Measurements from ENCODE around the gene SHC1. TPM values are rescaled to one million over a fixed set of nuclear protein-coding genes. Genes with fewer than 3 reads are reported as not detected.

Gene SHC1
- polyA plus RNA-seq, 1 donor, result 75.7 TPM

DNA sequence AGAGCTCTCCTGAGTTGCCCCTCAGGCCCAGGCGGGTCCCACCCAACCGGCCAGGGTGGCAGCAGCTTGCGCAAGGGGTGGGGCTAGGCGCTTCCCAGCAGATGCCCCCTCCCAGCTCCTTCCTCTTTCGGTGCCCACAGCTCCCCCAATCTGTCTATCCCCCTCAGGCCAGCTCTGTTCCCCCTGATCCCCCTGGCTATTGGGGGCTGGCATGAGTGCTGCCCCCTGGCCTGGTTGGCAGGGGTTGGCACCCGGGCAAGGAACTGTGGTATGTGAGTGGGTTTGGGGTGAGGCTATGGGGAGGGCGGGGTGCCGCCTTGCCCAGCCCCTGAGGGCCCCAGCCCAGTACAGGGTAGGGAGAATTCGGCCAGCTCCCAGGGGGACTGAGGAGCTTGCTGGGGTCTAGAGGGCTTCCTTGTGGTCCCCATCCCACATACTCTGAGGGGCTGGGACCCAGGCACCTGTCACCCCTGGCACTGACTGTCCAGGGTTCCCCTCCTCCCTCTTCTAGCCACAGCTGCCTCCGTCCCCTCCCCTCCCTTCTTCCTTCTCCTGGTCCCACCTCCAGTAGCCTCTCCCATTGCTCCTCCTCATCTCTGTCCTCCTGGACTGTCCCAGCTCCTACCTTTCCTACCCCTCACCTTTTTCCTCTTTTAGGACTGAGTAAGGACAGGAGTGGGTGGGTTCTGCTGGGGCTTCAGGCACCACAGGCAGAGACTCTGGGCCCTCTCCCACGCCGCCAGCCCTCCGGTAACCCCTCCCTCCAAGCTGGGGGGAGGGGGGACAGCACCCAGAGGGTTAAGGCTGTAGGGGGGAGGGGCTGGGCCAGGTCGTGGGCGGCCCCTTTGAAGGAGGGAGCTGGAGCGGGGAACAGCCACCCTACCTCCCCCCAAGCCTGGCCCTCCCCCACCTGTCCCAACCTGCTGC, 37.7 kb upstream of the SHC1 start:
- DNase-seq, result no peak

DNA sequence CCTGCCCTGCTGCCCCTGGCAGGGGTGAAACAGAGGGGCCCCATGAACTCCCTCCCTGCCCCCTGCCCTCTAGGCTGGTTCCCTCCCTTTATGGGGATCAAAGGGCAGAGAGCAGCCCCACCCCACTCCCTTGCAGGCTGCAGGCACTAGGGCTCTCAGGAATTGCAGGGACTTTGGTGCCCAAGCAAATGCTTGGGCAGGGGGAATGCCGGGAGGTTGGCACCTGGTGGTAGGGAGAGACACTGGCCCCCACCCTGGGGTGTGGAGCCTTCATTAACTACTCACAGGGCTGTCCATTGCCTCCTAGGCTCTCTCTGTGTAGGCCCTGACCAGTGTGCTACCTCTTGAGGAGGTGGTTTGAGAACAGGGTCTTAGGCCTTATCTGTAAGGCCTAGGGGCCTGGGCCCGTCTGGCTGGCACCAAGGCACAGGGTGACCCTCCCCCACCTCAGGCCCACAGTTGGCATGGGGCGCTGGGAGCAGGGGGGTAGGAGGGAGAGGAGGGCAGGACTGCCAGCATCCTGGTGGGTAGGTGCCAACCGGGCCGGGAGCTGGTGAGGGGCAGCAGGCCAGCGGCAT, 36.8 kb upstream of the SHC1 start:
- DNase-seq, result no peak

DNA sequence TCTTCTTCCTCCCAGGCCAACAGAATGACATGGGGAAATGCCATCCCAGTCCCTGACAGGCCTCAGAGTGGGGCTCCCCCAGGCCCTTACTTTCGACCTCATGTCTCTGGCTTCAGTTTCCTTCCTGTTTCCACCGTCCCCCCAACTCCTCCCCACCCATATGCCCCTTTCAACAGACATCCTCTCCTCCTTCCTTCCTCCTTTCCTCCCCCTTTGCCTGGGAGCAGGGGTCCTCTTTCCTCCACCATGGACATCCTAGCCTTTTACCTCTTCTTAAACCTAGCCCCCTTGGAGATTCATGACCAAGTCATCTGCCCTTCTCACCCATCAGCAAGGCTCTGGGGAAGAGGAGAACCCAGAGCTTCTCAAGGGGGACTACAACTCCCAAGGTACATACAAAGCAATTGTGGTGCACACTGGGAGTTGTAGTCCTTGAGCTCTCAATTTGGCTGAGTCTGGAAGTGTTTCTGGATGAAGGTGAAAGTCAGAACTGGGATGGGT, 36.1 kb upstream of the SHC1 start:
- no peak for DNase-seq

DNA sequence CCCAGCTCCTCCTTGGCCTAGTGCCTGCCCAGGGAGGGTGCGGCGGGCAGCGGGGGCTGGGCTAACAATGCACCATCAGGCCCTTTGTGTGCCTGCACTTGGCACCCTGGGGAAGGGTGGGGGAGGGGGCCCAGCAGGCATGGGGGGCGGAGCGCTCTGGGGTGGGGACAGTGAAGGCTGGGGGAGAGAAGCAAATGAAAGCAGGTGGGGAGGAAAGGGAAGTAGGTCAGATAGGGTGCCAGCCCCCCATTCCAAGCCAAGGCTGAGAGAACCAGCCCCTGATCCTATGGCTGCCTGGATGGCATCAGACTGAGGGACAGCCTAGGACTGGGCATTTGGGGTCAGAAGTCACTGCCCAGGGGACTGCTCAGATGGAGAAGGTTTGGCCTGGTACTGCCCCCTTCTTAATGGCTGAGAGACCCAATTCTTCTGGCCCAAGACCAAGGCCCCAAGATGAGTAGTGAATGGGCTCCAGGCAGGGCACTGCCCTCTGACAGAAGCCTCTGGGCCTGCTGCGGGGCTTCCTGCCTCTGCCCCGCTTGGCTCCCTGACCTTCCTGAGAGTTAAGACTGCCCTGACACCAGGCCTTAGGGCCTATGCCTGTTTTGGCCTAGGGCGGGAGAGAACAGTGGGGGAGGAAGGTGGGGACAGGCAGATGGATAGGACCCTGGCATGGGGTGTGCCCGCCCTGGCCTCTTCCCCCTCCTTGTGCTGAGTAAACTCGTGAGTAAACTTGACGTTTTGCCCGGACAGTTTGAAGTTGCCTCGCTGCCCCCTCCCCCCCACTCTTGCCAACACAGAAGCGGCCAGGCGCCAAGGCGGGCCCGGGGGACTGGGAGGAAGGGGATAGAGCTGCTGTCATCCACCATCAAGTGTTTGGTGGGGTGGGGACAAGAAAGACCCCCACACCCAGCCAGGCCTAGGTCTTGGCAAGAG, 34.8 kb upstream of the SHC1 start:
- no peak for DNase-seq

DNA sequence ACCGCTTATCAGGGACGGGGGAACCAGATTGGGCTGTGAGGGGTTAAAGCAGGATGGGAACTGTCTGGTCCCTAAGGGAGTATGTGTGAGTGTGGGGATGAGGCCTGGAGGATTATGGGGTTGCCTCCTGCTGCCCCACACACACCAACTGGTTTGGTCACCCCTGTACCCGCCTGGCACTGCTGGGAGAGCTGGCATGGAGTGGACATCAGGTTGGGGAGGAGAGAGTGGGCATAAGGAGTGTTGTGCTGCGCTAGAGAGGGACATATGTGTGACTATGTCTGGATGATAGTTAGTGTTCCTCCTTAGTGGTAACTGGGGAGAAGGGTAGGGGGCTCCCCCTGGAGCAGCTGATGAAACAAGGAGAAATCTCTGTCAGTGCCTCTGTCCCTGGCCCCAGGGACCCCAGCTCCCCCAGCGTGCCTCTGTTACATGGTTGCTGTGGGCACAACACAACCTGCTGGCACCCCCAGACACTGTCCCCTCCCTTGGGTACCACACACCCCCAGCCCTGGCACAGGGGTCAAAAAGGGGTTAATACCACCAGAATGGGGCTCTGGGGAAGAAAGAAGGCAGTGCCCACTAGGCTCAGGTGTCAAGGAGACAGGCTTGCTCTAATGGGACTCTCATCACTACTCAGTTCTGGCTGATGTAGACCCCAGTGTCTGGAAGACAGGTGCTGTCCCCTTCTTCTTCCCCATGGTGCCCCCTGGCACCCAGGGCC, 34.0 kb upstream of the SHC1 start:
- no peak for DNase-seq

DNA sequence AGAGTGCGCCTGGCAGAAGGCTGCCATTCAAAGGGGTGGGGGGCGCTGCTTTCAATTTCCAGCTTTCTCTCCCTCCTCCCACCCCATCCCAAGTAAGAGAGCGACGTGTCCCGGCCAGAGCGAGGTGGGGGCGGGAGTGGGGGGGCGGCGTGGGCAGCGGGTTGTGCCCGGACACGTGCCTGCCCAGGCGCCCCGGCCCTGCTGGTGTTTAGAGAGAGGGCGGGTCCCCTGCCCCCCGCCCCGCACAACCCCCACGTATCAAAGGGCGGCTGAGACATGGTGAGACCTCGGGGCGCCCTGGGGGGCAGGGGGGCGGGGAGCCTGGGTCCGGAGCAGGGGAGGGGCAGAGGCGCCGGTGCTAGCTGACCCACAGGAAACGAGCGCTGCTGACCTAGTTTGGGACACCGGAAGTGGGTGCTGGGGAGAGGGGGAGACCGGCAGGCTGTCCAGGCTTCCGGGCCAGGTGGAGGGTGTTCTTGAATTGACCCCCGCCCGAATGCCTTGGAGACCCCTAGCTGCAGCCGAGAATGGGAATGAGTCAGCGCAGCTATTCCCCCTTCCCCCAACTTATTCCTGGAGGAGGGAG, 33.3 kb upstream of the SHC1 start:
- DNase-seq, result peak; percentile 52

DNA sequence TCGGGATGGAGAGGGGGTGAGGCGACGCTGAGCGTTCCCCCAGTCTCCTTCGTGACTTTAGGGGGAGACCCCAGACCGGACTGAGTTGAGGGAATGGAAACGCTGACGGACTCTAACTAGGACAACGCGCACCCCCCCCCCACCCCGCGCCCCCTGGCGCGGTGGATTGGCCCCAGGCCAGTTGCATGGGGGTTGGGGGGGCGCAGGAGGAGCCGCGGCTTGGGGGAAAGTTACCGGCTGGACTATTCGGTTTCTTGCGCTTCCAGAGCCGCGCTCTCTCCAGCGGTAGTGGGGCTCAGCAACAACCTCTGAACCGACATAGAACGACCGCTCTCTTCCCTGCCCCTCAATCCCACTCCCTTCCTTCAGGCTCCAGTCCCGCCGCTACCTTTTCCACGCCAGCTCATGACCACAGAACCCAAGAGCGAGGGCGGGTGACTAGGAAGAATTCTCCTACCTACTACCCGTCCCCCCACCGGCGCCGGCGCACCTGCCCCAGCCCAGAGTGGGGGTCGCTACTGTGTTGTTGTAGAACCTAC, 32.7 kb upstream of the SHC1 start:
- DNase-seq, result peak; percentile 48

DNA sequence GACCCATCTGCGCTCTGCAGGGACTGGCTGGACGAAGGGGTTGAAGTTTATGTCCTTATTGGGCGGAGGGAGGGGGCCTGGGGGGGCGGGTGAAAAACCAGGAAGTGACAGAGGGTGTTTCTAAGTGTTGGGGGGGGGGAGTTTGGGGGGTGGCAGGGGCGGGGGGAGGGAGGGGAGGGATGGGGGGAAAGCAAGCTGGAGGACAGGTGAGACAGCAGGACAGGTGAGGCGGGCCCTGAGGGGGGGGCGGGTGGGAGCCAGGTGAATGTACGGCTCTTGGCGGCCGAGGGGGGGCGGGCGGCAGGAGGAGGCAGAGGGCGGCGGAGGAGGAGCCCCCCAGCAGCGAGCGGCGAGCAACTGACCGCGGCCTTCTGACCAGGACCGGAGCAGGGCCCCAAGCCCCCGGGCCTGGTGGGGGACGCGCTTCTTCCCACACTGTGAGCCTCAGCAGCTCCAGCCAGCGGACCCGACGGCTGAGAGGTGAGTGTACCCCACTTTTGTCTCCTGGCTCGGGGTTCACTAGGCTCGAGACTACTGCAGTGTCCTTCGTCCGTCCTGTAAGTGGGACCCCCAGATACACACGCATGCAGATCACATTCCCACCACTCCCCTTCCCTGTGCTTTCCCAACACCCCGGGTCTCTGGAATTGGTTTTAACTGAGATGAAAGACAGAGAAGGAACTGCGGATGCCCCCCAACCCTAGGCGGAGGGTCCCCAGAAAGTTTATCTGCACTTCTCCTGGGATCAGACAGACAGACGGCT, 32.1 kb upstream of the SHC1 start, which contains the start of gene ZBTB7B:
TSS of gene ZBTB7B (plus strand) at position 339 of the 763 bp plus-strand sequence. CDS start 11,859 bp downstream, outside the sequence.
- peak; percentile 37 for DNase-seq

DNA sequence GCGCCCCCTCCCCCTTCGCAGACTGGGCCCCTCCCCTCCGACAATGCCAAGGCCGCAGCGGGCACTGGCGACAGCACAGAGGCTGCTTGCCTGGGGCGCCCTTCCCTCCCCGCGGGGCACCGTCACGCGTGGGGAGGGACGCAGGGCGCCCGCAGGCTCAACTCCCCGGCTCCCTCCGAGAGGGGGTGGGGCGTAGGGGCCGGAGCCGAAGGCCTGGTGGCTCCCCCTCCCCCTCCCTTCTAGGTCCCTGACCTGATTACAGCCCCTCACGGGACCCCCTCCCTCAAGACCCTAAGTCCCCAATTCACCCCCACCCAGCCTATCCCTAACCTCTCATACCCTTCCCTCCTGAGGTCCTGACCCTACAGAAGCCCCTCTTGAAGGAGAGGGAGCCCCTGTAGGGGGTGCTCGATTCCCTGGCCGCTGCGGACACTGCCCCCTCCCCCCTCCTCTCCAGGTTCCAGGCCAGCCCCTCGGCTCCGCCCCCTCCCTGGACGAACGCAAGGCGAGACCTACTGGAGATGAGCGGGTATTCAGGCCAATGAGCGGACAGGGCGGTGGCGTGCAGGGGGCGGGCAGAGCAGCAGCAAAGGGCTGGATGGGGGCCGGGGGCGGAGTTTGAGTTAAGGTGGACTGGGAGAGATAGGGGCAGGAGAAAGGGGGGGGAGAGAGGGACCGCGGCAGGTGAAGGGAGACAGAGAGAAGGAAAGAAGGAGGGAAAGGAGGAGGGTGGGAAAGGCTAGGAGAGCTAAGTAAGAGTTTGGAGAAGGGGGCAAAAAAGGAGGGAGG, 31.3 kb upstream of the SHC1 start:
- DNase-seq, result peak; percentile 99

DNA sequence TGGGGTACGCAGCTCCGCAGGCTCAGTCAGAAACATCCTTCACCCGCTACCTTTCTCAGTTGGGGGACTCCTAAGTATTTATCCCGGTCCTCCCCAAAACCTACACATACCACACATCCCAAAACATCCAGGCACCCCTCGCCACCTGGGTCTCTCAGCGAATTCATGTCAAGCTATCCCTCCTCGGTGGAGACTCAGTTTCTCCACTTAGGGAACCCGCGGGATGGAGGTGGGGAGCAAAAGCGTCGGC, 30.8 kb upstream of the SHC1 start:
- DNase-seq, result no peak

DNA sequence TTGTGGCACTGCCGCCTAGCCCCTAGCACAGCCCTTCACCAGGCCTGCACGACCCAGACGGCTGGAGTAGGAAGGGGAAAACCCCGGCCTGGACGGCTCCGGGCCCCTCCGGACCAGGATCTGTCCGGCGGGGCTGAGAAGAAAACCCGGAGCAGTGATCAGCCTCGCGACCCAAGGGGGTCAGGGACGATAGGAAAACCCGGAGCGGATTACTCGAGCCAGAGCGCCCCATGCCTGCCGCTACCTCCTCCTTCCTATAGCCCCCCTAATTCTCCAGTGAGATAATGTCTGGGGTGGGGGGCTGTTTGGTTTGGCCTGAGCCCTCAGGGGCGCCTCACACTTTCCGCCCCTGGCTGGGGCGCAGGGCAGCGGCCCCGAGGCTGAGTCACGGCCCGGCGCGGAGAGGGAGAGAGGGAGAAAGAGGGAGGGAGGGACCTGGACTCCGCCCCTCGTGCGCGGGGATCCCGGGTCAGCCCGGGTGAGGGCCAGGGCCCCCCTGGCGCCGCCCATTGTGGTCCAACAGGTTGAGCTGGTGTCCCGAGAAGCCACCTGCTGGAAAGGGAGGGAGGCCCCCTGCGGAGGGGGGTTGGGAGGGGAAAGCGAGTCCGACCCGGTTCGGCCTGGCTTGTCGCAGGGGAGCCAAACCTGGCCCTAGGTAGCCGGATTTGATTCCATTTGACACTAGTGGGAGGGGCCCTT, 30.3 kb upstream of the SHC1 start:
- peak; percentile 92 for DNase-seq

DNA sequence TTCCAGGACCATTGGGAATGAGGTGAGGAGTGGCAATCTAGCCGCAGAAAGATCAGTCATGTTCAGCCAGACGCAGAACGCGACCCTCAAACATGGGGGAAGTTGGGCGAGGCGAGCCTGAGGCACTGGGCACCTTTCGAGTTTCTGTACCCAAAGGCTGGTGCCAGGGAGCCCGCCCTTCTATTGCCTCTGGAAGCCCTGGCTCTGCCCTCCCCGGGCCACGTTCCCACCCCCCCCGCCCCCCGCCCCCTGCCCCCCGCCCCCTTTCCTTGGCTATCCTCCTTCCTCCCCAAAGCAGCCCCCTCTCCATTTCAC, 29.8 kb upstream of the SHC1 start:
- no peak for DNase-seq

DNA sequence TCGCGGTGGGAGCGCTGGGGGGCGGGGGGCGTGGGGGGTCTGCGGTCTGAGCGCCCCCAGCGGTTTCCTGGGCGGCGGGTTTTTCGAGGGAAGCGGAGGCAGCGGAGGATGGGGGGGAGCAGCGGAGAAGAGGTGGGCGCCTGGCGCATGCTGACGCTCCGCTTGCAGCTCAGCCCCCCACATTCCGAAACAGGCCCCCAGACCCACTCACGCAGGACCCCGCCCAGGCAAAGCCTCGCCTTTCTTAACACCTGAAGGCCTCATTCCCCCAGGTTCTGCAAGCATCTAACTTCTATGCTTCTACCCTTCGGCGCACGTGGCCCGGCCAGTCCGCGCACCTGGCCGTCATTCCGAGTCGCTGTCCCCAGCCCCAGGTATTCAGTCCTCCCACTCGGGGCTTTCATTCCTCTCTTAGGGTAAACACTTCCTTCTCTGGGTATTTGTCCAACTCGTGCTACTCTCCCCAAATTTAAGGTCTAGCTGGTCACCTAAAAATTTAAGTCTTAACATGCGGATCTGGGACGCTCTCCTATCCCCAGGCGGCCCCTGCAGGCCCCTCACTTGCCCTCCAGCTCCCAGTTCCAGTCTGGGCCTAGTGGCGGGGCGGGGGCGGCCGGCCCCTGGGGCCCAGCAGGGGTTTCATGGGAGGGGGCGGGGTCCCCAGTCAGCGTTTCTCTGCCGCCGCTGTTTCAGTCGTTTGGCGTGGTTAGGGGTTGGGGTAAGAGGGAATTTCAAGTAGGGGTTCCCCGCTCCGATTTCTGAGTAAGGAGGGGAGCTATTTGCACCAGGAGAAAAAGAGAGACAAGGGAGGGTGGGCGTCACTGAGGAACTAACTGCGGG, 29.2 kb upstream of the SHC1 start:
- DNase-seq, result peak; percentile 33

DNA sequence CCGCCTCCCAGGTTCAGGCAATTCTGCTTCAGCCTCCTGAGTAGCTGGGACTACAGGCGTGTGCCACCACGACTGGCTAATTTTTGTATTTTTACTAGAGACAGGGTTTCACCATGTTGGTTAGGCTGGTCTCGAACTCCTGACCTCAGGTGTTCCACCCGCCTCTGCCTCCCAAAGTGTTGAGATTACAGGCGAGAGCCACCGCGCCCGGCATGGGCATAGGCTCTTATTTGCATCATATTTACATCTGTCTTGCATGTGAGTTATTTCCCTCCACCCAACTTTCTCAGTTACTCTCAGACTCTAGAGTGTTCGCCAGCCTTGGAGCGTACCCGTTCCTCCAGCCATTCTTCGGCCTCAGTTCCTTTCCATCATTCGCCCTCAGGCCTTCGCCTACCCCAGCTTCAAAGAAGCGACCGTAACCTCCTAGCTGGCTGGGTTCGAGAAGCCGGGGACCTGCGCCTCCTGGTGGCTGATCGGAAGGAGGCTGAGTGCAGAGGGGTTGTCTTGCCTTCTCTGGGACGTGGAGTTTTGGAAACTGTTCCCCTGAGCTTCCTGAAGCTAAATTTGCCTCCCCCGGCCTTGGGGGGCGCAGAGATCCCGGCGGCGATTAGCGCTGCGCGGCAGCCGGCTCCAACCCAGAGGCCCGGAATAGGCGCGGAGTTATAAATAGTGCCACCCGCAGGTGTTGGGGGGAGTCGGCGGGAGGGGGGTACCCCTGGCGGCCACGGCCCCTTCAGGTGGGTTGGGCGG, 28.4 kb upstream of the SHC1 start:
- DNase-seq, result peak; percentile 77

DNA sequence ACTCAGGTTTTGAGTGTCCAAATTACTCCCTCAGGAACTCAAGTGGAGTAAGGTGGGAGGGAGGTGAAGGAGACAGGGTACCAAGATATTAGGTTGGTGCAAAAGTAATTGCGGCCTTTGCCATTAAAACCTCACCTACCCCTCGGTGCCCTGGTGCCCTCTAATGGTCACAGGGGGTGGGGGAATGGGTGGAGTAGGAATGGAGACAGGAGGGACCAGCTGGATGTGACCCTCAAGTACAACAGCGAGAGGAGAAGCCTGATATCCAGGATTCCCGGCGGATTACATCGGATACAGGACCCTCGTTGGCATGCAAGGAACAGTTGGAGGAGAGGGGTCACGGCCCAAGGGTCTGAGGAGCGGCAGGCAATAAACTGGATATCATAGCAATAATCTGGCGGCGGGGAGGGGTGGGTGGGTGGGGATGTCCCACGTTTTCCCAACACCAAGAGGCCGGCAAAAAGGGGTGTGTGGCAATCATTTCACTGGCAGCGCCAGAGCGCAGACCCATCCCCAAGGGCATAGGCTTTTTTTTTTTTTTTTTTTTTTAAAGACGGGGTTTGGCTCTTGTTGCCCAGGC, 27.7 kb upstream of the SHC1 start:
- no peak for DNase-seq

DNA sequence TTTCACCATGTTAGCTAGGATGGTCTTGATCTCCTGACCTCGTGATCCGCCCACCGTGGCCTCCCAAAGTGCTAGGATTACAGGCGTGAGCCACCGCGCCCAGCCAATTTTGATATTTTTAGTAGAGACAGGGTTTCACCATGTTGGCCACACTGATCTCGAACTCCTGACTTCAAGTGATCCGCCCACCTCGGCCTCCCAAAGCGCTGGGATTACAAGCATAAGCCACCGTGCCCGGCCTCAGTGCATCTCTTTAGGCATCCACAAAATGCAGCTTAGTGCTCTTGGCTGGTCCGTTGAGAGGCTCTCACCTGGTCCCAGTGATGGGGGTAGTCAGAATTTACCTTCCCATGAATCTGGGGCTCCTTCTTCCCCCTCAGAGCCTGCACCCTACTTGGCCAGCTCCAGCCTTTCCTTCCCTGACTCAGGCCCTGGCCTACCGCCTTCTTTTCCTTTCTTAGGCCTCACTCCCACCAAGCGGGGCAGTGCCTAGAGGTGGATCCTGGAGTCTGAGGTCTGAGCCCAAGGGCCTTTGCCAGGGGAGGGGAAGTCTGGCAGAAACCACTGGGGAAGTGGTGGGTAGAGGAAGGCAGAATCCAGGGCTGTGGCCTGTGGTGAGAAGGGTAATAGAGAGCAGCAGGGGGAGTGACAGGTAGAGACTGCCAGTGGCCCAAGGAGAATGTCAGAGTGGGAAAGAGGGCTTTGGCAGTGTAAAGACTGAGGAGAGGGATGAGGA, 26.6 kb upstream of the SHC1 start:
- DNase-seq, result no peak

Data from hindlimb muscle (tissue), 1 donor.